T-helper 2 cell treated with Interferon-gamma antibody and Interleukin-4, amounts not matched to agents 100 ng/mL and 5 ng/mL, for 36 hours (primary cell): ENCODE measurements around the gene CFAP74. TPM values are rescaled to one million over a fixed set of nuclear protein-coding genes. Genes with fewer than 3 reads are reported as not detected.

Source experiments
- intact Hi-C: fragments of 100-400 bp; cut with micrococcal nuclease; formaldehyde crosslinking; loops from one replicate; pipeline ENCODE4 v1.15.1; 2023
- total RNA-seq: library from RNA; stranded (reverse); gene quantifications from 2 replicates; pipeline ENCODE4 v1.2.3, GENCODE V29; 2022

CFAP74 gene
- total RNA-seq, 1 donor from 2014 or later, result not detected

GRCh38 chr1:1929639-1930545 is 73.7 kb downstream of the CFAP74 start:
- intact Hi-C loops, result no loop called here

DNA sequence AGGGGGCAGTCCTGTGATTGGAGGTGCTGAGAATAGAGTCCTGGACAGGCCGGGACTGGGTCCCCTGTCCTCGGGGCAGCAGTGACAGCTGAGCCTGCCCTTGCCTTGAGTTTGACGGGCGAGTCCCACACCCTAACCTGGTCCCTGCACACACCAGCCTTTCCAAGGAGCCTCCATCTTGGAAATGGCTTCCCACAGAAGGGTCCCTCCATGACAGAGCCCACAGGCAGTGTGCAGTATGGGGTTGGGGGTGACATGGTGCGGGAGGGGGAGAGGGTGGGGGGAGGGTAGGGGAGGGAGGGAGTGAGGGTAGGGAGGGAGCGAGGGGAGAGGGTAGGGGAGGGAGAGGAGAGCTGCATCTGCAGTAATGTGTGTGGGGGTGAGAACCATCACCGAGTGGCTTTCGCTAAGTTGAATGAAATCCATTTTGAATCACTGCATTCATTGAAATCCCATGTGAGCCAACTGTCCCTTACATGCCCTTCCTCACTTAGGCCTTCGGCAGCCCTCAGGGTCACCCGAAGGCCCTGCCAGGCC is 74.4 kb downstream of the CFAP74 start:
- intact Hi-C loops, result no loop called here

- intact Hi-C loops, result no loop called here
Measured at GRCh38 chr1:1928231-1929101, 75.1 kb downstream of the CFAP74 start.

DNA sequence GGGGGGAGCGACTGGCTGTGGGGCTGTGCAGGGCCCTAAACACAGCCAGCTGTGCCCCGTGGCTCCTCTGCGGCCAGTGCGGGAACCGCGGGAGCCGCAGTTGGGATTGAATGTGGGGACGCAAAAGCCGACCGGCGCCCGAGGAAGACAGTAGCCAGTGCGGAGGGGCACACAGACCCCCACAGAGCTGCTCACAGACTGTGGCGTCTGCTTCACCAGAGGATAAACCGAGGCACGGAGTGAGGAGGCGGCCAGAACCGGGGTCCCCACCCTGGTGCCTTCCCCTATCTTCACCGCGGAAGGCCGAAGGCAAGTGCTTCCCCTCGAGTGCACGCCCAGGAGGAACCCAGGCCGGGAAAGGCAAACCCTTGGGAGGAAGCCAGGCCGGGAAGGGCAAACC is 75.8 kb downstream of the CFAP74 start:
- intact Hi-C loops, result no loop called here

GRCh38 chr1:1926886-1927660 is 76.5 kb downstream of the CFAP74 start:
- intact Hi-C loops, result no loop called here

- intact Hi-C loops, result no loop called here
Measured at GRCh38 chr1:1926346-1926811, 77.2 kb downstream of the CFAP74 start.

DNA sequence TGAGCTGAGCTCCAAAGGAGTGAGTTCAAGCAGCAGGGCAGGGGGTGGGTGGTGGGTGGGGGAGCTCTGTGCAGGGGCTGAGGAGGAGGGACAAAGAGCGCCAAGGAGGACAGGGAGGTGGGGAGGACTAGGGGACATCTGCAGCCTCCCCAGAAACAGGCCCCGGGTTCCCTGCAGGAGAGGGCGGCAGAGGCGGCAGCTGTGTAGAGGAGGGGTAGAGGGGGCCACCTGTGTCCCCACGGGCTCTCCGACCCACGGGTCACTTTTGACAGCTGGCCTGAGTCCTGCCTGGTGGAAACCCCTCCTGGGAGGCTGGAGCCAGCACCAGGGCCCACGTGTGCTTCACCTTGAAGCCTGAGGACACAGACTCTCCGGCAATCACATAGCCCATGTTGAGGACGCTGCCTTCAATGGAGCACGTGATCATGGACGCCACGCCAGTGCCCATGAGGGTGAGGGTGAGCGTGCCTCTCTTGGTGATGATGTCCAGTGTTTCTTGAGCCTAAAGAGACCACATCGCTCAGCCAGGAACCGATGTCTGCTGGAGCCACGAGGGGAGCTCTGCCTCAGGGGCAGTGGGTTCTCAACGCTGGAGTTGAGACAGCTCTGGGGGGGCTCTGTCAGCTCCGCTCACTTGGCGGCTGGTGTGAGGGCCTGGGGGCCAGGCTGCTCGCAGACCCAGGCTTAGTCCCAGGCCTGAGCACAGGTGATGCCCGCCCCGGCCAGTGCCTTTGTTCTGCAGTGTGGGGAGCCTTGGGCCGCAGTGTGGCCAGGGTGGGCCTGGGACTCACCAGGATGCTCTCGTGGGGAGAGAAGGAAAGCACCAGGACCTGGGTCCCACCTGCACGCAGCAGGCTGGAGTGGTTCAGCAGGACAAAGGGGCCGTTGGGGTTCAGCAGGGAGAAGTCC is 77.9 kb downstream of the CFAP74 start:
- intact Hi-C loops, result no loop called here

- intact Hi-C loops, result no loop called here
Measured at GRCh38 chr1:1924849-1925248, 78.7 kb downstream of the CFAP74 start.

- intact Hi-C loops, result no loop called here
Measured at GRCh38 chr1:1924386-1924785, 79.2 kb downstream of the CFAP74 start.

DNA sequence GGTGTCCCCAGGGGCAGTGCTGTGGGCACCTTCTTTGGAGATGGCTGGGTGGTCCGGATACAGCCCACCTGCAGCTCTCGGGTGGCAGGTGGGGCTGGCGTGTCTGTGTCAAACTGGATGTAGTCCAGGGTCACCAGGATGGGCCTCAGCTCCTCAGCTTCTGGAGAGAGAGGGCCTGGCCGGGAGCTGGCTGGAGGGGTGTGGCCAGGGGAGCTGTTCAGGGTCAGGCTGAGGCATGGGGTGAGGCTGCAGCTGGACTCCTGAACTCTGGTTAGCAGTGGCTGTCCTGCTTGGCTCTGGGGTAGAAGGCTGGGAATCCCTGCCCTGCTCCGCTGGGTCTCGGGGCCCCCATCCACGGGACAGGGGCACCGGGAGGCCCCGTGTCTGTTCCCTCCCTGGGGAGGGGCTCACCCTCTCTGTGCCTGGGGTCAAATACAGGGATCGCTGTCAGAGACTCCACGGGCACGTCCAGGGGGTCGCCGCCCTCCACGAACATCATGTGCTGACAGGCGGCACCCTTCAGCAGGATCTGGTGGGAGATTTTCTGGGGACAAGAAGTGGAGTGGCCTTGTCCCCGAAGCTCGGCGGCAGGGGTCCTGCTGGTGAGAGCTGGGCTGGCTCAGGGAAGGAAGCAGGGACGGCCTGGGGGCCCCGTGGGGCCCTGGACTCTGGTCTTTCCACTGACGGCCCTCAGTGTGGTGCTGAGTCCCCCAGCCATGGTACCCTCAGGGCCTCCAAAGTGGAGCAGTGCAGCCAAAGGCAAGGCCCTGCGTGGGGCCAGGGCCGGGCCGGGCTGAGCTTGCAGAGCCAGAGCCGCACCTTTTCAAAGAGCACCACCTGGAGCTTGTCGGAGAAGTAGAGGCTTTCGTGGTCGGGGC is 80.4 kb downstream of the CFAP74 start:
- intact Hi-C loops, result no loop called here

DNA sequence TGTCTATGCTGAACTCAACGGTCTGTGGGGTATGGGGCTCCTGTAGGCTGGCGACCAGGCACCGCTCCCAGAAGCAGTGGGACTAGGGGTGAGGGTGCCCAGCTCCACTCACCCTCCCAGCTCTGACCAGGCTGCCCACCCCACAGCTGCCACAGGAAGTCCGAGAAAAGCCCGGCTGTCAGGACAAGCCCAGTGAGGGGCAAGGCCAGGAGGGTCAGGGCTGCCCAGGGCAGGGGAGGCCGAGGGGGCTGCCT is 81.0 kb downstream of the CFAP74 start:
- intact Hi-C loops, result no loop called here

GRCh38 chr1:1921901-1922701 is 81.5 kb downstream of the CFAP74 start:
- intact Hi-C loops, result no loop called here

DNA sequence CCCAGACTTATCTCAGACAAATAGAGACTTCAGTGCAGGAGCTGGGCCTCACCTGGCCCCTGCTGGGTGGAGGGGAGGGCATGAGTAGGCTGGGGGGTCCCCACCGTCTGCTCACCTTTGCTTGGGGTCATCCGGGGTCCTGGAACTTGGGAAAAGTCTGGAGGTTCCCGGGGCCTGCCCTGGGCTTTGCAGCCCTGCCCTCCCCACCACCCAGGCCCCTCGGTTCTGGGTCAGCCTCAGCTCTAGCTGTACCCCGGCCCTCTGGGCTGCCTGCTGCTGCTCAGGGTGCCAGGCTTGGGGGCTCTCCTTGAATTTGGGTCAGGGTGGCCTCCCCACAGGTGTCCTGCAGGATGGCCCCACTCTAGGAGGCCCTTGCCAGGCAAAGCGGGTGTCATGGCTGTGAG is 82.1 kb downstream of the CFAP74 start:
- intact Hi-C loops, result no loop called here

DNA sequence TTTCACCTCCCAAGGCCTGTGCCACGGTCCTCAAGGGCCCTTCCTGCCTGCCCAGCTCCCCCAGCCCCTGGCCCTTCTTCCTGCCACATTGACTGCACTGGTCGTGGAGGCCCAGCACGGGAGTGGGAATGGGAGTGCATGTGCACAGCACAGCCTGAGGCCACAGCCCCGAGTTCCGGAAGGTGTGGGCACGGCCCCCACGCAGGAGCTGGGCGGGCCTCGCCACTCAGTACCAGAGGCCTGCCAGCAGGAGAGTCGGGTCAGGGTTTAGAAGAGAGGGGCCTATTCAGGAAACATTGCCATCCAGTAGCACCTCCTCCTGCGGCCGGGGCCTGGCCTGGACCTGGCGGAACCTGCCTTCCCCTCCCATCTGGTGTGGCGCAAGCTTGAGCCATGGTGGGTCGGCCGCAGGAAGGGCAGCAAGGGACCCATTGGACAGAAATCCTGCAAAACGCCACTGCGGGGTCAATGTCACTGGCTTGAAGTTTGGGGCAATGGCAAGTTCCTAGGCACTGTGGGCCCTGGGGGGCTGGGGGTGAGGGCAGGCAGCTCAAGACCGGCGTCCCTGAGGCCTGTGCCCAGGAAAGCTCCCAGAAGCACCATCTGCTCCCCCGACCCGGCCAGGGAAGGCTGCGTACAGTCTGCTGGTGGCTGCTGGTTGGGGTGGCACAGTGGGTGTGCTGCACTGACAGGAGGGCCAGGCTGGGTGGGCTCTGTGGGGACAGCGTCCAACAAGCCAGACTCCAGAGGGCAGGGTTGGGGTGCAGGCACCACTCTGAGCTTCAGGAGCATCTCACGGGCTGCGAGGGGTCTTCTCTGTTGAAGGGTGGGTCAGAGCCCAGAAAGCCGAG is 82.8 kb downstream of the CFAP74 start:
- intact Hi-C loops, result no loop called here

GRCh38 chr1:1920057-1920607 is 83.5 kb downstream of the CFAP74 start:
- intact Hi-C loops, result no loop called here

GRCh38 chr1:1919304-1920056 is 84.1 kb downstream of the CFAP74 start:
- intact Hi-C loops, result loop anchor here (1.0 to 2.0 kb wide), 3 partner anchors 10 to 667 kb away; partner anchors contain the start of gene PRXL2B
